HEK293 (cell line): ENCODE results near the gene IL17REL.

Experiments
- TCF7L2 ChIP-seq: IDR thresholded peaks from 2 replicates; pipeline ENCODE4 v1.6.1; 2011; ENCODE audit warnings: low read depth, mild to moderate bottlenecking, inconsistent platforms, low read length, moderate library complexity, borderline replicate concordance
- ZBTB8A ChIP-seq: fragments of 450-650 bp; formaldehyde crosslinking; IDR thresholded peaks from 2 replicates; pipeline ENCODE4 v1.5.1; 2016; ENCODE audit warnings: missing biosample characterization, missing genetic modification characterization
- ZNF239 ChIP-seq: fragments of 450-650 bp; formaldehyde crosslinking; IDR thresholded peaks from 2 replicates; pipeline ENCODE4 v1.5.1; 2016; ENCODE audit warnings: missing biosample characterization, missing genetic modification characterization
- ZNF24 ChIP-seq: fragments of 450-650 bp; formaldehyde crosslinking; IDR thresholded peaks from 2 replicates; pipeline ENCODE4 v1.5.1; 2016; ENCODE audit warnings: missing biosample characterization, missing genetic modification characterization
- ZNF677 ChIP-seq: fragments of 450-650 bp; IDR thresholded peaks from 2 replicates; pipeline ENCODE4 v1.5.0; 2018; ENCODE audit warnings: missing biosample characterization, mild to moderate bottlenecking, missing genetic modification characterization, moderate library complexity
- ZNF76 ChIP-seq: fragments of 450-650 bp; formaldehyde crosslinking; IDR thresholded peaks from 2 replicates; pipeline ENCODE4; 2016; ENCODE audit warnings: low read depth, missing biosample characterization, missing genetic modification characterization, borderline replicate concordance
- TF ChIP-seq, protein P1 (sequence below): fragments of 450-650 bp; formaldehyde crosslinking; IDR thresholded peaks from 2 replicates; pipeline ENCODE4 v1.5.1; 2016; ENCODE audit warnings: missing biosample characterization, missing genetic modification characterization
- TF ChIP-seq, protein P2 (sequence below): fragments of 450-650 bp; formaldehyde crosslinking; IDR thresholded peaks from 2 replicates; pipeline ENCODE4; 2016; ENCODE audit warnings: missing biosample characterization, missing genetic modification characterization
- TF ChIP-seq, protein P3 (sequence below): fragments of 450-650 bp; formaldehyde crosslinking; IDR thresholded peaks from 2 replicates; pipeline ENCODE4 v1.5.1; 2016; ENCODE audit warnings: missing biosample characterization, missing genetic modification characterization

DNA sequence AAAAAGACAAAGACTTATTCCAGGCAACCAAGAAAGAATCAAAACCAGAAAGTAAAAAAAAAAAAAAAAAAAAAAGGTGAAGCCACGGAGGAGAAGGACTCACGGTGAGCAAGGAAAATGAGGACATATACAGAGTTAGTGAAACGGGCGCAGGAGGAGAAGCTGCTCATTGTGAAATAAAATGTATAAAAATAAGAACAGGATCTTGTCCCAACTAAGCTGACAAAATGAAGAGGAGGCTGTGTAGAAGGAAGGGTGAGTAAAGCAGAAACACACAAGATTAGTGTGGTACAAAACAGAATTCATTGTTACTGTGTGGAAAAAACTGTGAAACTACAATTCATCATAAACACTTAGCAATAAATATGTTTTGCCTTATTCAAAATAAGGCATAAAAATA is 7.6 kb downstream of the IL17REL start:
- TF ChIP-seq ZNF24 = no peak
- TF ChIP-seq, protein P1, sequence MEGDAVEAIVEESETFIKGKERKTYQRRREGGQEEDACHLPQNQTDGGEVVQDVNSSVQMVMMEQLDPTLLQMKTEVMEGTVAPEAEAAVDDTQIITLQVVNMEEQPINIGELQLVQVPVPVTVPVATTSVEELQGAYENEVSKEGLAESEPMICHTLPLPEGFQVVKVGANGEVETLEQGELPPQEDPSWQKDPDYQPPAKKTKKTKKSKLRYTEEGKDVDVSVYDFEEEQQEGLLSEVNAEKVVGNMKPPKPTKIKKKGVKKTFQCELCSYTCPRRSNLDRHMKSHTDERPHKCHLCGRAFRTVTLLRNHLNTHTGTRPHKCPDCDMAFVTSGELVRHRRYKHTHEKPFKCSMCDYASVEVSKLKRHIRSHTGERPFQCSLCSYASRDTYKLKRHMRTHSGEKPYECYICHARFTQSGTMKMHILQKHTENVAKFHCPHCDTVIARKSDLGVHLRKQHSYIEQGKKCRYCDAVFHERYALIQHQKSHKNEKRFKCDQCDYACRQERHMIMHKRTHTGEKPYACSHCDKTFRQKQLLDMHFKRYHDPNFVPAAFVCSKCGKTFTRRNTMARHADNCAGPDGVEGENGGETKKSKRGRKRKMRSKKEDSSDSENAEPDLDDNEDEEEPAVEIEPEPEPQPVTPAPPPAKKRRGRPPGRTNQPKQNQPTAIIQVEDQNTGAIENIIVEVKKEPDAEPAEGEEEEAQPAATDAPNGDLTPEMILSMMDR (tag by site-specific recombination) = no peak
- no peak for TF ChIP-seq ZNF239 (tag by site-specific recombination)
- TF ChIP-seq, protein P2, sequence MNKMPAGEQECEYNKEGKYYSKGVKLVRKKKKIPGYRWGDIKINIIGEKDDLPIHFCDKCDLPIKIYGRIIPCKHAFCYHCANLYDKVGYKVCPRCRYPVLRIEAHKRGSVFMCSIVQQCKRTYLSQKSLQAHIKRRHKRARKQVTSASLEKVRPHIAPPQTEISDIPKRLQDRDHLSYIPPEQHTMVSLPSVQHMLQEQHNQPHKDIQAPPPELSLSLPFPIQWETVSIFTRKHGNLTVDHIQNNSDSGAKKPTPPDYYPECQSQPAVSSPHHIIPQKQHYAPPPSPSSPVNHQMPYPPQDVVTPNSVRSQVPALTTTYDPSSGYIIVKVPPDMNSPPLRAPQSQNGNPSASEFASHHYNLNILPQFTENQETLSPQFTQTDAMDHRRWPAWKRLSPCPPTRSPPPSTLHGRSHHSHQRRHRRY (tag by site-specific recombination) = no peak
- TF ChIP-seq, protein P3, sequence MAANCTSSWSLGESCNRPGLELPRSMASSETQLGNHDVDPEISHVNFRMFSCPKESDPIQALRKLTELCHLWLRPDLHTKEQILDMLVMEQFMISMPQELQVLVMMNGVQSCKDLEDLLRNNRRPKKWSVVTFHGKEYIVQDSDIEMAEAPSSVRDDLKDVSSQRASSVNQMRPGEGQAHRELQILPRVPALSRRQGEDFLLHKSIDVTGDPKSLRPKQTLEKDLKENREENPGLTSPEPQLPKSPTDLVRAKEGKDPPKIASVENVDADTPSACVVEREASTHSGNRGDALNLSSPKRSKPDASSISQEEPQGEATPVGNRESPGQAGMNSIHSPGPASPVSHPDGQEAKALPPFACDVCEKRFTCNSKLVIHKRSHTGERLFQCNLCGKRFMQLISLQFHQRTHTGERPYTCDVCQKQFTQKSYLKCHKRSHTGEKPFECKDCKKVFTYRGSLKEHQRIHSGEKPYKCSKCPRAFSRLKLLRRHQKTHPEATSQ (tag by site-specific recombination) = no peak
- no peak for TF ChIP-seq TCF7L2
- no peak for TF ChIP-seq ZNF76
- TF ChIP-seq ZNF677 (tag by site-specific recombination) = no peak
- no peak for TF ChIP-seq ZBTB8A
